Measurements from ENCODE around the gene CSF1R. TPM values are rescaled to one million over a fixed set of nuclear protein-coding genes. Genes with fewer than 3 reads are reported as not detected.

The CSF1R gene
- total RNA-seq, 1 experiment from 2014 or later, result not detected

Small RNA genes within 50 kb of the gene (small RNA-seq; reads per million reads assigned to genes)
- gene RF00019, result 0 reads per million in 2 experiments

Other genes starting within 250 kb of the CSF1R start
- gene PDE6A, start 141.8 kb downstream of the CSF1R start, total RNA-seq (2014; rRNA removed; shearing (Covaris generic)), result 0.02 TPM in 1 of 2 replicates, not detected in the other
- 25.6 and 29.5 TPM in 2 replicates for gene SLC26A2, start 125.8 kb downstream of the CSF1R start, total RNA-seq (2014; rRNA removed; shearing (Covaris generic))
- gene TIGD6, start 85.9 kb downstream of the CSF1R start, total RNA-seq (2014; rRNA removed; shearing (Covaris generic)), result 9.1 and 9.3 TPM in 2 replicates
- gene HMGXB3, start 85.8 kb downstream of the CSF1R start, total RNA-seq (2014; rRNA removed; shearing (Covaris generic)), result 33.7 and 36.4 TPM in 2 replicates
- gene PDGFRB, start 69.3 kb upstream of the CSF1R start, total RNA-seq (2014; rRNA removed; shearing (Covaris generic)), result 1.7 and 2.4 TPM in 2 replicates
- gene CDX1, start 80.2 kb upstream of the CSF1R start, total RNA-seq (2014; rRNA removed; shearing (Covaris generic)), result not detected in 2 replicates
- gene SLC6A7, start 103.5 kb upstream of the CSF1R start, total RNA-seq (2014; rRNA removed; shearing (Covaris generic)), result 1.6 TPM in 2 replicates
- gene CAMK2A, start 203.2 kb upstream of the CSF1R start, total RNA-seq (2014; rRNA removed; shearing (Covaris generic)), result not detected in 2 replicates
- 0.06 and 0.22 TPM in 2 replicates for gene ARSI, start 216.4 kb upstream of the CSF1R start, total RNA-seq (2014; rRNA removed; shearing (Covaris generic))

All from NCI-H460 (cell line).